ENCODE results near the gene TRIM2. TPM values are rescaled to one million over a fixed set of nuclear protein-coding genes. Genes with fewer than 3 reads are reported as not detected.

Gene TRIM2
- total RNA-seq, 1 experiment from 2014 or later: 41.4 TPM

GRCh38 chr4:153275380-153276276 is 71.4 kb downstream of the TRIM2 start:
- Histone ChIP-seq H4K20me1 (ENCODE audit: insufficient read depth) (no peaks in the 10 kb centered on the region), H3K4me1 (ENCODE audit: control insufficient read depth in 1 of 2, insufficient read depth in 2 of 2, low read length in 2 of 2) (no peaks in the 10 kb centered on the region), H3K27me3 (ENCODE audit: insufficient read depth, low read length) (no peaks in the 10 kb centered on the region), H3K9ac (ENCODE audit: low read length) (no peak overlapping the region), H3K79me2 (ENCODE audit: insufficient read depth, low read length) (no peaks in the 10 kb centered on the region), H3K9me2 (ENCODE audit: insufficient read depth) (no peaks in the 10 kb centered on the region), H3K9me3 (ENCODE audit: control insufficient read depth in 1 of 2, insufficient read depth in 1 of 2, low read depth in 1 of 2, low read length in 2 of 2) (no peaks in the 10 kb centered on the region), H3K4me2 (ENCODE audit: low read length) (no peak overlapping the region), H3K4me3 (replicated peaks in 1 of 2; ENCODE audit: low read depth in 1 of 2, low read length in 2 of 2) (no peak overlapping the region), H3K27ac (ENCODE audit: low read depth, low read length) (no peak overlapping the region), H2AFZ (ENCODE audit: low read depth, low read length, poor library complexity, severe bottlenecking) (no peak overlapping the region), H3K36me3 (ENCODE audit: control insufficient read depth in 1 of 2, insufficient read depth in 2 of 2, low read length in 2 of 2) (peaks cover 0 to 7% of the 10 kb centered on the region in 2 experiments; a peak in 1 of 4 replicates)
- POLR2A ChIA-PET: no interaction called here
- intact Hi-C loops (cut with micrococcal nuclease): no loop called here
- RAD21 ChIA-PET (ENCODE audit: low non-redundant PET in 1 of 2, low total read pairs in 2 of 2, uncharacterized antibody in 2 of 2, unreplicated experiment in 2 of 2): no interaction called here
- ATAC-seq: no peak
- CTCF ChIA-PET: no interaction called here
- BruUV-seq (replicated peaks): no TSS peak
- no peak for TF ChIP-seq ZNF274 (IDR thresholded peaks at IDR 0.05; ENCODE audit: low read depth, low read length)
- TF ChIP-seq TCF7L2 (IDR thresholded peaks at IDR 0.05; ENCODE audit: borderline replicate concordance, extremely low read depth, insufficient read depth, insufficient read length): no peak
- no peak for TF ChIP-seq CTCF (IDR thresholded peaks at IDR 0.05 in 2 of 3, conservative IDR thresholded peaks at IDR 0.05 in 1 of 3; ENCODE audit: borderline replicate concordance in 1 of 3, insufficient read depth in 1 of 3, low read depth in 2 of 3, low read length in 2 of 3)
- TF ChIP-seq JUND (IDR thresholded peaks at IDR 0.05): no peak
- TF ChIP-seq MAX (IDR thresholded peaks at IDR 0.05): no peak
- no peak for TF ChIP-seq ZBTB33 (IDR thresholded peaks at IDR 0.05; ENCODE audit: extremely low read depth, insufficient replicate concordance, low read length)
- DNase-seq (ENCODE audit: low read depth, low spot score): no peak

All from HCT116 (cell line).